Ascending aorta (tissue), 2 donors: ENCODE measurements around the gene KIF26B. TPM values are rescaled to one million over a fixed set of nuclear protein-coding genes. Genes with fewer than 3 reads are reported as not detected.

Experiments
- DNase-seq, 2 donors: peaks; one replicate each; pipeline ENCODE4 v3.0.0-alpha.2; 2019; ENCODE audit warnings: low spot score in 2 of 2
- H3K27ac ChIP-seq, 2 donors: fragments of 200-600 bp; sonication (generic); one replicate each; pipeline ENCODE4 v1.5.1; 2016 to 2017; ENCODE audit warnings: mild to moderate bottlenecking in 1 of 2
- H3K27me3 ChIP-seq: fragments of 200-600 bp; sonication (generic); one replicate; pipeline ENCODE4 v1.5.1; 2017
- H3K36me3 ChIP-seq, 2 donors: fragments of 200-600 bp; sonication (generic); one replicate each; pipeline ENCODE4 v1.5.1; 2016
- H3K4me1 ChIP-seq, 2 donors: fragments of 200-600 bp; sonication (generic); one replicate each; pipeline ENCODE4 v1.5.1; 2016 to 2017; ENCODE audit warnings: mild to moderate bottlenecking in 1 of 2
- H3K4me3 ChIP-seq, 2 donors: fragments of 200-600 bp; sonication (generic); one replicate each; pipeline ENCODE4 v1.5.1; 2016 to 2017; ENCODE audit warnings: mild to moderate bottlenecking in 1 of 2
- H3K9me3 ChIP-seq, 2 donors: fragments of 200-600 bp; sonication (generic); one replicate each; pipeline ENCODE4 v1.5.1; 2016
- CTCF ChIP-seq, 3 experiments: fragments of 200-600 bp in 2 of 3; fragments of 450-650 bp in 1 of 3; sonication (generic) in 2 of 3; IDR thresholded peaks; one replicate each; pipeline ENCODE4 v1.5.1; 2016 to 2019; ENCODE audit warnings: antibody characterized with exemption in 3 of 3, mild to moderate bottlenecking in 1 of 3, moderate library complexity in 1 of 3
- intact Hi-C: fragments of 100-400 bp; cut with DNase I; formaldehyde crosslinking; loops from one replicate; pipeline ENCODE4 v1.15.1; 2023
- total RNA-seq: library from RNA; depleted of rRNA; stranded (reverse); fragments of >200 nt; gene quantifications from one replicate; pipeline ENCODE4 v1.1.0, GENCODE V29; 2016

The KIF26B gene
- total RNA-seq, 1 donor from 2014 or later, result not detected

GRCh38 chr1:245205396-245205795 lies 50.6 kb downstream of the KIF26B start:
- no peak overlapping the region for H3K4me3 ChIP-seq
- no peak overlapping the region for H3K27ac ChIP-seq
- intact Hi-C loops, result no loop called here
- H3K27me3 ChIP-seq, result no peaks in the 10 kb centered on the region
- no peak for DNase-seq
- H3K4me1 ChIP-seq, result no peaks in the 10 kb centered on the region
- TF ChIP-seq CTCF (IDR thresholded peaks at IDR 0.05), result no peak
- H3K9me3 ChIP-seq, result peaks cover 0 to 16% of the 10 kb centered on the region in 2 donors
- H3K36me3 ChIP-seq, result no peaks in the 10 kb centered on the region

GRCh38 chr1:245205864-245206263 lies 51.1 kb downstream of the KIF26B start:
- DNase-seq, result no peak
- no peaks in the 10 kb centered on the region for H3K4me1 ChIP-seq
- TF ChIP-seq CTCF (IDR thresholded peaks at IDR 0.05), result no peak
- intact Hi-C loops, result no loop called here
- H3K9me3 ChIP-seq, result peaks cover 0 to 16% of the 10 kb centered on the region in 2 donors
- H3K27ac ChIP-seq, result no peak overlapping the region
- no peak overlapping the region for H3K4me3 ChIP-seq
- H3K27me3 ChIP-seq, result no peaks in the 10 kb centered on the region
- no peaks in the 10 kb centered on the region for H3K36me3 ChIP-seq

- TF ChIP-seq CTCF (IDR thresholded peaks at IDR 0.05), result no peak
- intact Hi-C loops, result no loop called here
- Histone ChIP-seq H3K27ac (no peak overlapping the region), H3K36me3 (no peaks in the 10 kb centered on the region), H3K27me3 (no peaks in the 10 kb centered on the region), H3K9me3 (peaks cover 0 to 16% of the 10 kb centered on the region in 2 donors), H3K4me3 (no peak overlapping the region), H3K4me1 (no peaks in the 10 kb centered on the region)
- no peak for DNase-seq
These were observed 52.4 kb downstream of the KIF26B start for GRCh38 chr1:245207056-245207638.

GRCh38 chr1:245207801-245208200 lies 53.0 kb downstream of the KIF26B start:
- TF ChIP-seq CTCF (IDR thresholded peaks at IDR 0.05), result no peak
- no peak for DNase-seq
- peaks cover 0 to 16% of the 10 kb centered on the region in 2 donors for H3K9me3 ChIP-seq
- intact Hi-C loops, result no loop called here
- H3K36me3 ChIP-seq, result no peaks in the 10 kb centered on the region
- H3K27me3 ChIP-seq, result no peaks in the 10 kb centered on the region
- no peaks in the 10 kb centered on the region for H3K4me1 ChIP-seq
- no peak overlapping the region for H3K4me3 ChIP-seq
- H3K27ac ChIP-seq, result no peak overlapping the region

- H3K9me3 ChIP-seq, result peaks cover 0 to 16% of the 10 kb centered on the region in 2 donors
- no peak for DNase-seq
- no peak overlapping the region for H3K27ac ChIP-seq
- no peak for TF ChIP-seq CTCF (IDR thresholded peaks at IDR 0.05)
- no peaks in the 10 kb centered on the region for H3K36me3 ChIP-seq
- no peaks in the 10 kb centered on the region for H3K4me1 ChIP-seq
- H3K27me3 ChIP-seq, result no peaks in the 10 kb centered on the region
- H3K4me3 ChIP-seq, result no peak overlapping the region
- intact Hi-C loops, result no loop called here
These were observed 55.1 kb downstream of the KIF26B start for GRCh38 chr1:245209658-245210435.
